Fibroblast of the aortic adventitia (primary cell): ENCODE results near the gene G6PC2. TPM values are rescaled to one million over a fixed set of nuclear protein-coding genes. Genes with fewer than 3 reads are reported as not detected.

Source experiments
- DNase-seq: peaks from one replicate; pipeline ENCODE4 v3.0.0-alpha.2; 2010; ENCODE audit warnings: low read depth
- H3K4me3 ChIP-seq: 2 replicates; pipeline ENCODE4 v1.5.1; 2011; ENCODE audit warnings: low read depth, mild to moderate bottlenecking, control low read depth, low read length, moderate library complexity
- CTCF ChIP-seq: IDR thresholded peaks from 2 replicates; pipeline ENCODE4 v1.5.1; 2011; ENCODE audit warnings: mild to moderate bottlenecking, low read length, control low read depth, inconsistent platforms; ENCODE audit not compliant: insufficient read depth
- total RNA-seq: library from RNA; depleted of rRNA; stranded (reverse); fragments of >200 nt; gene quantifications from 2 replicates; pipeline ENCODE4 v1.2.3, GENCODE V29; 2012; ENCODE audit warnings: low replicate concordance

G6PC2 gene
- total RNA-seq, 1 donor, result not detected

DNA sequence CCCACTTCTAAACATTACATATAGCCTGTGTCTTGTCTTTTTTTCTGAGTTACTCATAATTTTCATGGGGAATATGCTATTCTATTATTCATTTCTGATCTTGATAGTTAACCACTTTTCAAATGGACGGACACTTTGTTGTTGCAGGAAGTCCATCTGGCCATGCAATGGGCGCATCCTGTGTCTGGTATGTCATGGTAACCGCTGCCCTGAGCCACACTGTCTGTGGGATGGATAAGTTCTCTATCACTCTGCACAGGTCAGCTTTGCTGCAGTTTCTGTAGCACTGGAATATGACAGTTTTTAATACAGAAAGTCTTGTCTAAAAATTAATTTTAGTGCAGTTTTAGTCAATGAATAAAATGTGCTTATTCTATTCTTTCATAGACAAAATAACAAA lies 3.3 kb downstream of the G6PC2 start:
- no peak overlapping the region for H3K4me3 ChIP-seq
- no peak for DNase-seq
- no peak for TF ChIP-seq CTCF

DNA sequence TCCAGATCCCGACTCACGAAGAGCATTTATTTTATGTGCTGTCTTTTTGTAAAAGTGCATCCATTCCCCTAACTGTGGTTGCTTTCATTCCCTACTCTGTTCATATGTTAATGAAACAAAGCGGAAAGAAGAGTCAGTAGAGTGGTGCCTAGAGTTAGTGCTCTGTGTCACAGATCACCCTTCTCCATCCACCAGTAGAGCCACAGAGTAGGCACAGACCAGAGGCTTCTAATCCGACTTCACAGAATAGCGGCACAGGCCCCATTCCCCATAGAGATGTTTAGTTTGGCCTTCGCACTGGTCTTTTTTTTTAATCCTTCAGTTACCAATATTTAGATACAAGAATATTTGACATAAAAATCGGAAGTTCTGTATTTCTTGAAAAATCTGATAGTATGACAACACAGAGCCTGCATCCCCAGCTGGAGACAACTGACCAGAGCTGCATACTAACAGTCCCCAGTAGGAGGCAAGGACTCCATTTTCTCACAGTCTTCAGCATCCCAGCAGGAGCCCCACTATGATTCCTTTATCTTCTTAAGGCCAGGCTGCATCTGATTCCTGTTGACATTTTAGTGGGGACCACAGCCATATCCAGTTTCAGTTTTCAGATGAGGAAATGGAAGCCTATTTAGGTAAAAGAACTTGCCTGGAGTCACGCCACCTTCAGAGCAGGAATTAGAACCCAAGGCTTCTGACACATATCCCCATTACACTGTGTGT lies 7.0 kb downstream of the G6PC2 start:
- no peak overlapping the region for H3K4me3 ChIP-seq
- TF ChIP-seq CTCF, result no peak
- no peak for DNase-seq

DNA sequence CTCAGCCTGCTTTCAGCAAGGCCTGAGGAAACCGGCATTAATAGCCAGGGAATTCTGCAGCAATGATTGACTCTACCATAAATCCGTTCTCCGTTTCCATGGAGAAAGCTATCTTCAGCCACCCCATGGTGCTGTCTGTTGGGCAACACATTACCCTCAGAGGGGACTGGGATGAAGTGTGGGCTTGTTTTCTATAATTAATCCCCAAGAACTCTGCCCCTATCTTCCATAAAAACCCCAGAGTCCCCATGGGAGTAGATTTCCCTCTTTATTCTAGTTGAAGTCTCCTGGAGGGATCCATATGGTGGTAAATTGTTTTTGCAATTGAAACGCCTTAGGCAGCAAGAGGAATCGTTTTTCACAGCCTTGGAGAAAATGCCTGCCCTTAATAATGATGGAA lies 9.2 kb downstream of the G6PC2 start:
- H3K4me3 ChIP-seq, result no peak overlapping the region
- DNase-seq, result no peak
- TF ChIP-seq CTCF, result no peak

DNA sequence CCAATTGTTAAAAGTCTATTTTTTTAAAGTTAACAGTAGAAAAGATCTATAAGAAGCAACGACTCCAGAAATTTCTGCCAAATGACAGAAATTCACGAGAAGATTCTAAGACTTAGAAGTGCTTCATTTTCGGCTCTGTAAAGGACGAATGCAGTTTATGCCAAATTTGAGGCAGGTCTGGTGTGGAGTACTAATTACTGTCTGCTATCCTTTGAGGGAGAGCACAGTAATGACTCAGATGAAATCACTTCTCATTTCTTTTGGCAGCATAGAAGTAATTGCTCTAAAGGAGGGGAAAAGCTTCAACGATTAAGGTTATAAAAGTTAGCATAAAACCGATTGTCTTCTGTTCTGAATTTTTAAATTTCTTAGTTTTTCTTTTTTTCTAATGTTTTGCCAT lies 11.4 kb downstream of the G6PC2 start:
- no peak for DNase-seq
- TF ChIP-seq CTCF, result no peak
- H3K4me3 ChIP-seq, result no peak overlapping the region

DNA sequence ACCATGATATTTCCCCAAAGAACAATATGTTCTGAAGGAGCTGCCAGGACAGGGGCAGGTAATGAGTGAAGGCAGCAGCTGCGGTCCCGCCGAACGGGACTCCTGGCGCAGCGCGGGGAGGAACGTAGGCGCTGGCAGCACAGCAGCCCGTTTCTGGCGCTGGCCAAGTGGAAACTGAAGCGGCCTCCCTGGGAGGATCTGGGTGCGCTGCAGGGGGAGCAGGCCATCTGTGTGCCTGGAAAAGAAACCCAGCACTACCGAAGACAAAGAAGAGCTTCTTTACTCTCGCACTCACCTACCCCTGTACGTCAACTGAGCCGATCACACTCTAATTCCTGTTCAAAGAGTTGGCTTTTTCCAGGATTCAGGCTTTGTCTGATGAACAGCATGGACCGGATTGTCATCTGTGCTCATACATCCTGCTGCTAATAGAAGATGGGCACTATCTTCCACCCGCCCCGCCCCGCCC lies 11.8 kb downstream of the G6PC2 start:
- peak overlapping the region; percentile 48 for H3K4me3 ChIP-seq
- TF ChIP-seq CTCF, result no peak
- peak; percentile 23 for DNase-seq

DNA sequence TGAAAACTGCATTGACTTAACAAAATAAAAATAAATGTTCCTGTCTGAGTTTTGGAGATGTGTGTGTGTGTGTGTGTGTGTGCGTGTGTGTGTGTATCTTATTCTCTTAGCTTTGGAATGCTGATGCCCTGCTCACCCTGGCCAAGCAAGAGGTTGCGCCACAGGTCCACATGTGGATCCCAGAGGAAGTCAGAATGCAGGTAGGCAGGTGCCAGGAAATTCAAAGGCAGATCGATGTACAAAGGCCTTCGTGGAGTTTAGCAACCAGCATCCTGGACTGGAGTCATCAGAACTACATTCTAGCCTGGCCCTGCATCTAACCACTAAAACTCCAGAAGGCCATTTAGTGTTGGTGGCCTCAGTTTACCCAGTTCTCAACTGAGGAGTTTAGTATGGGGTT lies 12.4 kb downstream of the G6PC2 start:
- TF ChIP-seq CTCF, result no peak

More for the DNA sequence above, 12.4 kb downstream of the G6PC2 start:
- no peak for DNase-seq
- no peak overlapping the region for H3K4me3 ChIP-seq
